ENCODE data around the gene TSSK6.

Gene TSSK6

GRCh38 chr19:19544257-19544953 is 29.1 kb upstream of the TSSK6 start:
- DNase-seq, result no peak

GRCh38 chr19:19543640-19544039 is 28.3 kb upstream of the TSSK6 start:
- no peak for DNase-seq

GRCh38 chr19:19543101-19543500 is 27.8 kb upstream of the TSSK6 start:
- no peak for DNase-seq

- DNase-seq, result no peak
Observed at GRCh38 chr19:19542507-19542906, 27.2 kb upstream of the TSSK6 start.

- no peak for DNase-seq
Observed at GRCh38 chr19:19541616-19542015, 26.3 kb upstream of the TSSK6 start.

GRCh38 chr19:19540715-19541515 is 25.6 kb upstream of the TSSK6 start:
- peak; percentile 33 for DNase-seq

GRCh38 chr19:19540064-19540714 is 24.8 kb upstream of the TSSK6 start:
- DNase-seq, result peak; percentile 27

- no peak for DNase-seq
Observed at GRCh38 chr19:19539698-19540063, 24.3 kb upstream of the TSSK6 start.

- DNase-seq, result peak; percentile 29
Observed at GRCh38 chr19:19538785-19539166, 23.4 kb upstream of the TSSK6 start.

GRCh38 chr19:19538061-19538784 is 22.9 kb upstream of the TSSK6 start, which contains the start of gene CILP2:
CILP2 (plus strand) TSS chr19:19538265; CDS start chr19:19538350, 85 bp downstream.
- DNase-seq, result peak; percentile 82

GRCh38 chr19:19537075-19538048 is 22.0 kb upstream of the TSSK6 start:
- peak; percentile 67 for DNase-seq

- DNase-seq, result no peak
Observed at GRCh38 chr19:19535311-19536191, 20.2 kb upstream of the TSSK6 start.

- no peak for DNase-seq
Observed at GRCh38 chr19:19534556-19535265, 19.4 kb upstream of the TSSK6 start.

- DNase-seq, result no peak
Observed at GRCh38 chr19:19533841-19534240, 18.5 kb upstream of the TSSK6 start.

- DNase-seq, result no peak
Observed at GRCh38 chr19:19532806-19533701, 17.7 kb upstream of the TSSK6 start.

- peak; percentile 85 for DNase-seq
Observed at GRCh38 chr19:19531951-19532805, 16.8 kb upstream of the TSSK6 start.

- DNase-seq, result no peak
Observed at GRCh38 chr19:19530889-19531288, 15.5 kb upstream of the TSSK6 start.

- DNase-seq, result peak; percentile 16
Observed at GRCh38 chr19:19530423-19530804, 15.1 kb upstream of the TSSK6 start.
